HG03039 (cell line): Measurements from ENCODE around the gene KCTD6.

Experiments
- ATAC-seq: cut with Tn5 transposase; IDR thresholded peaks from one replicate; pipeline ENCODE4 v1.9.1; 2021; ENCODE audit warnings: mild to moderate bottlenecking, moderate library complexity; ENCODE audit not compliant: unreplicated experiment

Gene KCTD6

GRCh38 chr3:58485801-58486435 is 6.0 kb upstream of the KCTD6 start:
- no peak for ATAC-seq

DNA sequence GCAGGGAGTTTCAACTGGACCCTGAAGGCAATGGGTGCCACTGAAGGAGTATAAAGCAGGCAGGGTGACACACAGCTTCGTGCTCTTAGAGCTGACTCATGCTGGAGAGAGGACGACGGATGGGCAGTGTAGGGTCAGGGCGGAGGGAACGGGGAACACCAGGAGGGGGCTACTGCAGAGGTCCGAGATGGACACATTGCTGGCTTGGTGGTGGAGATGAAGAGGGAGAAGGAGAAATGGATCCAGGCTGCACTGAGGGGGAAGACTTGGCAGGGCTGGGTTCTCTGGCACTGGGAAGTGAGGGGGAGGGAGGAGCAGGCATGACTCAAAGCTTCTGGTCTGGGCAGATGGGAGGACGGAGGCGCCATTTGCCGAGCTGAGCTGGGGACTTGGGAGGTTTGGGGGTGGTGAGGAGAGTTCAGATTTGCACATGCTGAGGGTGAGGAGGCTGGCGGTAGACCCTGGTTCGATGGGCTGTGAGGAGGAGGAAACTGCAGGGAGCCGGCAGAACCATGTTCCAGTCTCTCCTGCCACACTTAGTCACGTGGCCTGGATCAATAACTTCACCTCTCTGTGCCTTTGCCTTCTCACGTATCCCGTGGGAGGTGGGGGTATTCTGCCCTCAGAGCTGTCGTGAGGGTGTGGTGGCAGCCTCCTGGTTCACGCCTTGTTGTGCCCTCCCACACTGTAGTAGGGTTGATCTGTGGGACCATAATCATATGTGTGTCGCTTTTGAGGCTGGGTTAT is 4.6 kb upstream of the KCTD6 start:
- no peak for ATAC-seq

- no peak for ATAC-seq
Observed at GRCh38 chr3:58488967-58489366, 2.9 kb upstream of the KCTD6 start.

- ATAC-seq: no peak
Observed at GRCh38 chr3:58490860-58491501, 915 bp upstream of the KCTD6 start.

GRCh38 chr3:58492494-58492905 is 604 bp downstream of the KCTD6 start:
- ATAC-seq: no peak

DNA sequence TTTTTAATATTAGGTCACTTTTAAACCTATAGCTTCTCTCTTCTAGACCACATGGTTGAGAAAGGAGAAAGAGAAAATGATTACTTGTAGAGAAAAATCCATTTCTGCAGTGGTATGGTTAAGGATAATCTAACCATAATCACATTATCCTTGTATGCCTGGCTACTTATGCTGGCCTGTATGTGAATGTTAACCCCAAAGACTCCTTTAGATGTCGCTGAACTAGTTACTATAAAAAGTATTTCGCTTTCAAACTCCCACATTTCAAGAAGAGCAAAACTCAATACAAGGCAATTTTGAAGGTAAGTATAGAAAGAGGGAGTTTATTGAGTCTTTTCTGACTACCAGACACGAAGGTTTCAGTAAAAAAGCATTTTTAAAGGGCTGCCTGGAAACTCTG is 2.2 kb downstream of the KCTD6 start:
- no peak for ATAC-seq

GRCh38 chr3:58495101-58495500 is 3.2 kb downstream of the KCTD6 start:
- no peak for ATAC-seq

- no peak for ATAC-seq
Observed at GRCh38 chr3:58496206-58496857, 4.4 kb downstream of the KCTD6 start.

DNA sequence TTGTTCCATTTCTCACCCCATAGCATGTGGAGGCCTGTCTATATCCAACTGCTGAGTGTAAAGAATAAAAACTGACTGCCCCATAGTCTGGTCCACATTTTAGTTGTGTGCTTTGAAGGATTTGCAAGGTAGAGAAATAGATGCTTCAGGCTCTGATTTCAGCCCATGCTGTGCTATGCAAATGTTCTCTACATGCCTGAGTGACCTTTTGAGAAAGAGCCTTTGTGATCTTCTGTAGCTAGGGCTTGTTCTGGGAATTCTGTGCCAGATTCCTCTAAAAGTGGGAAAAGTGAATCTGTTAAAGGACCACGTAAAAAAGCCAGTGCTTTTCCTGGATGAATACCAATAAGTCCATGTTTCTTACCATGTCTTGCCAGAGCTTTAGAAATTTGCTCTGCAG is 5.2 kb downstream of the KCTD6 start:
- no peak for ATAC-seq

- ATAC-seq: no peak
Observed at GRCh38 chr3:58502872-58503271, 11.0 kb downstream of the KCTD6 start.

DNA sequence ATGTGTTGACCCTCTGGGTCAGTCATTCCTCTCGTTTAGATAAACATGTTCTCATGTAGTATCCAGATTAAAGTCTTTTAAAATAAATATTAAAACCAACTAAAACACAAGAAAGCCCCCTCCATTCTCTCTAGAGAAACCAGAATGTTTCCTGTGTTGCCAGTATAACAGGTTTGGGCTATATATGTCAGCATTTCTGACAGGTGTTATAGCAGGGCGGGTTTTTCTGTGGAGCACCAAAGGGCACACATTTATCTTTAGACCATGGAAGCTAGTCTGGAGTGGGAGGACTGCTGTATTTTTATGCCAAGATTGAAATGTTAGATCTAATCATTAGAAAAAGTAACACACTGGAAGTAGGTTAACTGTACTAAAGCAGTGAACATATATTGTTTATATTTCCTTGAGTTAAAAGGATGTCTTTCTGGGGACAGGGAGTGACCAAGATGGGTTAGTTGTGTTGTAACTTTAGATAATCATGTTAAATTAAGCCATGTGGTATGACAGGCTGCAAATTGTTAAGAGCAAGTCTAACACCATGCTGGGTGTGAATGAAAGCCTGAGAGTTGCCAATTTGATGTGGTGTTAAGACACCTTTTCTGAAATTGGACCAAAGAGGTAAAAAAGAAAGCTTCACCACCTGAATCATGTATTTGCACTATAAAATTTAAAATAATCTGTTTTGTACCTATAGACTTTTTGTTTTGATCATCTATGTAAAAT is 15.6 kb downstream of the KCTD6 start:
- no peak for ATAC-seq

- ATAC-seq: no peak
Observed at GRCh38 chr3:58508437-58508836, 16.5 kb downstream of the KCTD6 start.

- no peak for ATAC-seq
Observed at GRCh38 chr3:58514405-58514804, 22.5 kb downstream of the KCTD6 start.

DNA sequence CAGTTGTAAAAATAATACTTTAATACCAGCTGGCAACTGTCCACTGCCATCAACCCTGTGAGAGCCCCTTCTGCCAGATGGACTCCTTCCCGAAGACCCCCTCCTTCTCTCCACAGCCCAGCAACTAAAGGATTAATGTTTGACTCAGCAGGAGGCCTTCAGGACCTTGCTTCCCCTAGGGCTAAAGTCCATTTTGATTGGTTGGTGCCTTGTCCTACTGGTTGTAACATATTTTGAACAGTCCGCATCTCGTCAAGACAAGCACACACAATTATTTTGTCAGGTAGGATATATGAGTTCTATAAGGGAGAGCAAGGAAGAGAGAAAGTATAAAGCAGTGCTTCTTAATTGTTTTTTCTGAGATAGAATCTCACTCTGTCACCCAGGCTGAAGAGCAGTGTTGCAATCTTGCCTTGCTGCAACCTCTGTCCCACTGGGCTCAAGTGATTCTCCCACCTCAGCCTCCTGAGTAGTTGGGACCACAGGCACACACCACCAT is 26.4 kb downstream of the KCTD6 start:
- ATAC-seq: no peak

DNA sequence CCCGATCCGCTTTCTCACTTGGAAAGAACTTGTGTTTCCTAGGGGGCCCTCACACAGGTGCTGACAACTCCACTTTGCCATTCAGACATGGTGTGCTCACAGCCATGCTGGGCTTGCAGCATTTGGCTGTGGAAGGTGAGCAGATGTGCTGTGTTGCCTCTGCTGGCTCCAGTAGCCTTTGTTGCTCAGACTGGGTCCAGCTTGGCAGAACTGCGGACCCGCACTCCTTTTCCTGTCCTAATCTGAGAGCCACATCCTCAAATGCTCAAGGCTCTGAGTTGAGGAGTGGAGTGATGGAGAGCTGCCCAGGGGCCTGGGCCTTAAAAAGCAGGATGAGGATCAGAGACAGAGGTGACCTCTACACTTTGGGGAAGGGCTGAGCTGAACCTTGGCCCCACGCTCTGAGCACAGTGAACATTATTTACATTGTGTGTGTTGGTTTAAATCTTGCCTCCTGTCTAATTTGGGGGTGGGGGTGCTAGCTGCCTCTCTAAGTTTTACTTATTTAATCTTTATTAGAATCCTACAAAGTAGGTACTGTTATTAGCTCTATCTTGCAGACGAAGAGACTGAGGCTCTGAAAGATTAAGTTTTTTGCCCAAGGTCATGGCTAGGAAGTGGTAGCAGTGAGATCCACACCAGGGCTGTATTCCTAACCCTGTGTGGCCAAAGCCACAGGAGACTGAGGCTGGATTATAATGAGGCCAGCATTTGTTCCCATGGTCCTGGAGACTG is 27.9 kb downstream of the KCTD6 start:
- no peak for ATAC-seq

DNA sequence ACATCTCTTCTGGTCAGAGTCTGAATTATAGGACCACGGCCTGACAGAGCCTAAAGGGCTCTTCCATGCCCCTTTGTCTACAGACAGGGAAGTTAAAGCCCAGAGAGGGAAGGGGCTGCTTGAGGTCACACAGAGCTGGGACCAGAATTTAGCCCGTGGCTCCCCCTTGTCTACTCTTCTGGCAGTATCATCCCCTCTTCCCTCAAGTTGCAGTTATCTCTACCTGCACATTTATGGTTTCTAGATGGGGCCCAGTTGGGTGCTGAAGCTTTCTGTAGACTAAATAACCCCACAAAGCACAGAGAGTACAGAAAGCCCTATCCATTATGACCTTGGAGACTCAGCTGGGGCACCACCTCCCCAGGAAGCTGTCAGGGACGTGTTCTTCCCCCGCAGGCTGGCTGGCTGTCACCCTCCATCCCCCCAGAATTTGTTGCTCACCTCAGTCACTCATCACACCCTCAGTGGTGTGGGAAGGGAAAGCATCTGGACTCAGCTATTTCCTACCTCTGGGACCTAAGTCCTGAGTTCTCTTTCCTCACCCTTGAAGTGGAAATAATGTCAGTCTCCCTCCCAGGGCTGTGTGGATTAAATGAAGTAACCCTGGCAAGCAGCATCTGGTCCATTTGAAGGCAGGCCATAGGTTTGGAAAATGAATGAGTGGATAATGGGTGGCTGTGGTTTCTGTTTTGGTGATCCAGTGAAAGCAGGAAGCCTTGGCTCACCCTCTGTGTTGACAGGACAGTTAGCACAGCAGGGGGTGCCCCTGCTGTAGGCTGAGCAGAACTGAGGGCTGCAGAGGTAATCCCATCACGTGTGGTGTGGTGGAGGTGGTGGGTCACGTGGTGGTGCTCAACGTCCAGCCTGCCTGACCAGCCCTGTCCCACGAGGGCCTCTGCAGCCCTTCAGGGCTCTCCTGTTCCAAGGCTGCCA is 28.8 kb downstream of the KCTD6 start:
- no peak for ATAC-seq

DNA sequence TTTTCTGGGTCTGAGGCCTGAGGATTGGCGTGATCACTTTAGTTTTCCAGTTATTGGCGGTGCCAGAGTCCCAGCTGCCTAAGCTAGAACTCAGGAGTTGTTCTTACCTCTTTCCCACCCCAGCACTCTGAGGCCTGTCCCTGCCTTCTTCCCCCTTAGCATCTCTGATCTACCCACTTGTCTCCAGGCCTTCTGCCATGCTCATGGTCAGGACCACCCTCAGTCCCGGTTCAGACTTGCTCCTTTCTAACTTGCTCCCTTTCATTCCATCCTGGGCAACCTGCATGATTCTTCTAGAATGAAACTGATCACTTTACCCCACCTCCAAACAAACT is 29.4 kb downstream of the KCTD6 start:
- ATAC-seq: no peak

- no peak for ATAC-seq
Observed at GRCh38 chr3:58521917-58522631, 30.2 kb downstream of the KCTD6 start.
